HG03066 (cell line): ENCODE results near the gene CCDC85A.

Experiments used
- ATAC-seq: cut with Tn5 transposase; IDR thresholded peaks from one replicate; pipeline ENCODE4 v1.9.1; 2021; ENCODE audit warnings: low read depth; ENCODE audit not compliant: unreplicated experiment

CCDC85A gene

GRCh38 chr2:56234241-56234640 is 50.5 kb downstream of the CCDC85A start:
- ATAC-seq, result no peak

DNA sequence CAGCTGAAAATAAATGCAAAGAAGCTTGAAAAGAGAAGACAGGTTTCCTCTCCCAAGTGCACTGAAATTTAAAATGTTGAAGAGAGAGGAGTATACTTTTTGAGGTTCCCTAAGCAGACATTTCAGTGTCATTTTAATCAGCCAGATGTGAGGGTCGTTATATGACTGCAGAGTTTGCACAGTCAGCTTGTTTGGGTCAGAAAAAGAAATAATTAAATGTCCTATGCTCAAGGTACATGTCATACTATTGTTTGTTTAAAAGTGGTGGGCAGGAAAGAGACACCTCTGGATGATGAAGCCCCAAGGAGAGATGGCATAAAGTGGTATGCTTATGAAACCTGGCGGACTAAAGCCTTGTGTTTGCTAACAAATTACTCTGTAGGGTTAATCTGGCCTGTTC is 55.2 kb downstream of the CCDC85A start:
- ATAC-seq, result no peak

GRCh38 chr2:56239437-56239836 is 55.6 kb downstream of the CCDC85A start:
- ATAC-seq, result no peak

GRCh38 chr2:56240210-56240609 is 56.4 kb downstream of the CCDC85A start:
- no peak for ATAC-seq

DNA sequence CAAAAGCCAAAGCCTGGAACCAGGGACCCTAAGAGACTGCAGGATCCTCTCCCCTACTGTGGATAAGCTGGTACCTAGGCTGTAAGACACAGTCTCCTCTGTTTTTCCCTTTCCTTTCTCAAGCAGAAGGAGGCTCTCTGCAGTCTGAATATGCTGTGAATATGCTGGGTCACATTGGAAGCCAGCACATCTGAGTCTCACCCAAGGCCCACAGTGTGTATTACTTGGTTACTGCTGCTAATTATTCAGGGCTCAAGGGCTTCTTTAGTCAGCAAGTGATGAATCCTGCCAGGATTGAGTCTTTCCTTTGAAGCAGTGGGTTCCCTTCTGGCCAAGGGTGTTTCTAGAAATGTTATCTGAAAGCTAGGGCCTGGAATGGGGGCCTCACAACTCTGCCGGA is 60.7 kb downstream of the CCDC85A start:
- no peak for ATAC-seq

DNA sequence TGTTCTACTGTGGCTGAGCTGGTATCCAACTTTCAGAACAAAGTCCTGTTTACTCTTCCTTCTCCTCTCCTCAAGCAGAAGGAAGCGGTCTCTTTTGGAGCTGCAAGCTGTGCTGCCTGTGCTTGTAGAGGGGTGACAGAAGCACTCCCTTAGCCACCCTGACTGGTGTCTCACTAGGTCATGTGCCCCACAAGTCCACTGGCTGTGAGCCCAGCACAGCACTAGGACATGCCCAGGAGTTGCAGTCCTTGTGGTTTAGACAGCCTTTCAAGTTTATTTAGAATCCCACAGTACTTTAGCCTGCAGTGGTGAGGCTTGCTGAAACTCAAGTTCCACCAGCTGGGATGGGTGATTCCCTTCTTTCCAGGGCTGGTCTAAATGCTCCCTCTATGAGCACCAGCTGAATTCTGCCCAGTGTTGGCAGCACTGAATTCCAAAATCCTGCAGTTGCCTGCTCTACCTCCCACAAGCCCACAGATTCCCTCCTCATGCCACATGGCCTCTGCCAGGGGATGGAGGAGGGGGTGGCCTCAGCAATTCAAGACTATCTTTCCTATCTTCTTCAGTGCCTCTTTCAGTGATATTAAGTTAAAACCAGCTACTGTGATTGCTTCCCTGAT is 61.2 kb downstream of the CCDC85A start:
- no peak for ATAC-seq

GRCh38 chr2:56248965-56249742 is 65.4 kb downstream of the CCDC85A start:
- no peak for ATAC-seq

GRCh38 chr2:56250153-56250729 is 66.5 kb downstream of the CCDC85A start:
- ATAC-seq, result no peak

DNA sequence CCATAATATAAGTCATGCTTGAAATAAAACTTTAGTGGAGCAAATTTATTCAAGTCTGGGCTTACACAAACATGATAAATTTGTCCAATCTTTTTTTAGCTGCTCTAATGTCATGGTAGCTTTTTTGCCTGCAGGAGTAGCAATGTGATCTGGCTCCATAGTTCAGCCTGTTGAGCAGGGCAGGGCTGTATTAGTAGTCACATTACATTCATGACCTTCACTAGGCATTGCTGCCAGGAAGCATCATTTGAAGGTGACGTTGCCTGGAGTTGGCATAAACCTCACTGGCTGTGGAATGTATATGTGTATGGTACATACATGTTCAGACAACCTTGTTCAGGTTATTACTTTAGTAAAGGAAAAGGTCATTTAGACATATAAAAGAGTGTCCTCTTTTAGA is 76.6 kb downstream of the CCDC85A start:
- no peak for ATAC-seq

- no peak for ATAC-seq
These were observed 78.5 kb downstream of the CCDC85A start for GRCh38 chr2:56262241-56262640.

DNA sequence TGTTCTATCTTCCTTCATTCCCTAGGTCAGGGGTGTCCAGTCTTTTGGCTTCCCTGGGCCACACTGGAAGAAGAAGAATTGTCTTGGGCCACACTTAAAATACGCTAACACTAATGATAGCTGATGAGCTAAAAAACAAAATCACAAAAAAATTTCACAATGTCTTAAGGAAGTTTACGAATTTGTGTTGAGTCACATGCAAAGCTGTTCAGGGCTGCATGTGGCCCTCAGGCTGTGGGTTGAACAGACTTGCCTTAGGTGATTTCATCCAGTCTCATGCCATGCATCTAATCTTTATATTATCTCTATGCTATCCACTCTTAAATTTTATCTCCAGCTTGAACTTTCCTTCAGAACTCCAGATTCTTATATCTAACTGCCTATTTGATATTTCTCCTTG is 80.1 kb downstream of the CCDC85A start:
- no peak for ATAC-seq

DNA sequence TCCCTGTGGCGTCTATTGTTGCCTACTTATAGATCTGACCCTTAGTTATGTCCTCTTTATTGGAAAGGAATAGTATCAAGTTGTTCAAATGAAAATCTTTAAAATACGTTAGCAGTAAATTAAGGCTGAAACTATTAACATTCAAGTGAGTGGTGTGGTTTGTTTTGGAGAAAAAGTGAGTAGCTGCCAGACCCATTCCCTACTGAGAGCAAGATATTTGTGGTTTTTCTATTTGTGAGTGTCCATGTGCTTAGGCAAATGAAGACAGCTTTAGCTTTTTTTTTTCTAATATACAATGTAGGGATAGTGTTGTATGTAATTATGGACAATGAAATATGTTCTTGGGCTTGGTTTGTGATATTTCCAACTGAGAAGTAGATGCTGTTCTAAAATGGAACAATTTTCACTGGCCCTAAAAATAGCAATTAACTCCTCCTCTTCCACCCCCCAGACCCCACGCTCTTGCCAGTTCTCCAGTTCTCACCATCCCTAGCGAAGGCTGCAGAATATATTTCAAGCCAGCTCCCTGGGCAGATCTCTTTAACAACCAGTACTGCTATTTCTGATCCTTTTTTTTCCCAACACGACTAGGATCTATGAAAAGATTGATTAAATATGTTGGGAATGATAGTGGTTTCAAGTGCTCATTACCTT is 83.1 kb downstream of the CCDC85A start:
- no peak for ATAC-seq

DNA sequence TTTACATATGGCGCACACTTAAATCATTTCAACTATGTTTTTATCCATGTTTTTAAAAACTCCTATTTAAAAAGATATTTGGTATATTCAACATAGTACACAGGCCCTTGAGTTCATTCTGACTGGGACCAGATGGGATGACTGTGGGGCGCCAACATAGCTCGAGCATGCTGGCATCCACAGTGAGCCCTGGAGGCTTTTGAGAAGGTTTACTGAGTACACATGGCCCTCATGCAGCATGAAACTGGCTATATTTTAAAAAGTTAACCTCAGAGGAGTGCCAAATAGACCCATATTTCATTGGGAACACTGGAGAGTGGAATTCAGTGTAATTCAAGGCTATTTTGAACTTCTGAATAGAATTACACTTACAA is 83.6 kb downstream of the CCDC85A start:
- ATAC-seq, result no peak

DNA sequence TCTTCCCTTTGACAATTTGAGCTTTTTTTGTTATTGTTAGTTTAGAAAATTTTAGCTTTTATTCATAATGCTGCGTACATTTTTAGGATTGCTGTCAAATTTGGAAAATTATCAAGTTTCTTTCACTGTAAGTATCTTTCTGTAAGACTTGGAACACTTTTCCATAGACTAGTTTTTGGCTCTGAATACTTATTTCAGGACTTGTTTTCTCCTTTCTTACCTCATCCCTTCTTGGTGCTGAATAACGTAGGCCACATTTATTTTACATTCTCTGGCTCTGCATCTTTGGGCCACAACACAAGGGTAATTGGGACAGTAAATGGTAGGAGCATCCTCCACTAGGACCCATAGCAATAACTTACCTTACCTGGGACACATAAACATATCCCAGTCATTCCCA is 85.1 kb downstream of the CCDC85A start:
- no peak for ATAC-seq

GRCh38 chr2:56271275-56271674 is 87.5 kb downstream of the CCDC85A start:
- ATAC-seq, result no peak

- no peak for ATAC-seq
These were observed 101.4 kb downstream of the CCDC85A start for GRCh38 chr2:56285224-56285623.

DNA sequence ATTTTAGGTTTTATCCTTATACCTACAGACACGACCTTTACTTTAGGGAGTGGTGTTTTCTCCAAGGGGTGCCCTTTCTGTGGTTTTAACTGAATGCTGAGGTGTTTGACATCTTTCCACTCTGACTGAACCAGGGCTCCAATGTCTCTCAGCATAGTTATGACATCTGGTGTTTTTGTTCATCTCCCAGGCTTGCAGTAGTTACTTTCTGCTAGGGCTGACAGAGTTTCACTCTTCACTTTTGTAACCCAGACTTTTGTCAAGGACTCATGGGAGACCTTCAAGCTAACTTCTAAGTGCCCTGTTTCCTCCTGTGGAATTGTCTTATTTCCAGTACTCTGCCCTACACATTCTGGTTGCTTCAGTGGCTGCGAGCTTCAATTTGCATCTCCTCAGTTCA is 103.1 kb downstream of the CCDC85A start:
- no peak for ATAC-seq

GRCh38 chr2:56287508-56287907 is 103.7 kb downstream of the CCDC85A start:
- ATAC-seq, result no peak

DNA sequence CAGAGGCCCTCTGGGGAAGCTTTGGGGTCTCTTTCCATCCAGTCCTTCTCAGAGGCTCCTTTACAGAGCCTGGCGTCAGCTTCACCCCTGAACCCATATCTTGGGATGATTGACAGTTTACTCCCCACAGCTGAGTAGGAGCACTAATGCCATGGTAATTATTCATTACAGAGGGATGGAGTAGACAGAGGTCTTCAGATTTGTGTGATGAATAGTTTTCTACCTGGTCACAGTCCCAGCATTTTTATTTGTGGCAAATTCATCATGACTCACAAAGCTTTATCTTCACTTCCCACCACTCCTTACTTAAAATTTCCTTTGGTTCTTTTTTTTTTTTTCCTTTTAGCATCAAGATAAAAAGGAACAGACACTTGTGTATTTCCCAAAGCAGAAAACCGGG is 104.2 kb downstream of the CCDC85A start:
- no peak for ATAC-seq

GRCh38 chr2:56288838-56289580 is 105.2 kb downstream of the CCDC85A start:
- ATAC-seq, result no peak

DNA sequence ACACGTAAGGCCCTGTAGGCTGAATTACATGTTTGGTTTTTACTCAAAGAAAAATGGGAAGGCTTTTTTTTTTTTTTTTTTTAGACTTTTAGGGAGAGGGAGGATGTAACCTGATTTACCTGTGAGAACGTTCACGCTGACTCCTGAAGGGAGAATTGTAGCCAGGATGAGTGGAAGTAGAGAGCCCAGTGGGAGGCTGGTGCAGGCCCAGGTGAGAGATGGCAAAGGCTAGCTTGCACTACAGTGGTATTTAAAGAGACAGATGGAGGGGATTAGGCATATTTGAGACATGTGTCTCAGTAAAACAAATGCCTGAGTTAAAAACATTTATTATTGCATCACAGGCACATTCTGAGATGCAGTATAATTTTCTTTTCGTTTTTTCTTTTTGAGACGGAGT is 107.9 kb downstream of the CCDC85A start:
- ATAC-seq, result no peak
